HCT116 (cell line): Measurements from ENCODE around the gene FSIP1.

Experiments
- ELF1 ChIP-seq: IDR thresholded peaks from 2 replicates; pipeline ENCODE4 v1.6.1; 2012; ENCODE audit warnings: low read depth, borderline replicate concordance
- FOSL1 ChIP-seq: IDR thresholded peaks from 2 replicates; pipeline ENCODE4 v1.6.1; 2012; ENCODE audit warnings: low read depth
- JUND ChIP-seq: IDR thresholded peaks from 2 replicates; pipeline ENCODE4 v1.6.1; 2012
- POLR2A ChIP-seq: IDR thresholded peaks from 2 replicates; pipeline ENCODE4 v1.7.0; 2011; ENCODE audit warnings: borderline replicate concordance; ENCODE audit not compliant: insufficient read depth, insufficient read length; ENCODE audit errors: extremely low read depth
- ZNF274 ChIP-seq: fragments of 200-500 bp; sonication (Bioruptor generic); IDR thresholded peaks from 2 replicates; pipeline ENCODE4 v1.6.1; 2014; ENCODE audit warnings: mild to moderate bottlenecking, low read depth, low read length, inconsistent platforms
- TF ChIP-seq, protein P1 (sequence below): IDR thresholded peaks from 2 replicates; pipeline ENCODE4 v1.6.1; 2011; ENCODE audit warnings: mild to moderate bottlenecking, low read length, moderate library complexity; ENCODE audit not compliant: insufficient replicate concordance; ENCODE audit errors: extremely low read depth
- TF ChIP-seq, protein P2 (sequence below), 3 experiments: fragments of 200-600 bp in 1 of 3; sonication (generic) in 1 of 3; IDR thresholded peaks in 2 of 3; conservative IDR thresholded peaks in 1 of 3; 2 replicates each; pipeline ENCODE4 v1.5.1; 2012 to 2017; ENCODE audit warnings: low read depth in 2 of 3, low read length in 2 of 3, antibody characterized with exemption in 1 of 3, borderline replicate concordance in 1 of 3, control low read depth in 1 of 3, mild to moderate bottlenecking in 1 of 3, mixed read lengths in 1 of 3, mixed run types in 1 of 3, moderate library complexity in 1 of 3; ENCODE audit not compliant: insufficient read depth in 1 of 3
- TF ChIP-seq, protein P3 (sequence below): IDR thresholded peaks from 2 replicates; pipeline ENCODE4 v1.6.1; 2012; ENCODE audit warnings: low read depth

DNA sequence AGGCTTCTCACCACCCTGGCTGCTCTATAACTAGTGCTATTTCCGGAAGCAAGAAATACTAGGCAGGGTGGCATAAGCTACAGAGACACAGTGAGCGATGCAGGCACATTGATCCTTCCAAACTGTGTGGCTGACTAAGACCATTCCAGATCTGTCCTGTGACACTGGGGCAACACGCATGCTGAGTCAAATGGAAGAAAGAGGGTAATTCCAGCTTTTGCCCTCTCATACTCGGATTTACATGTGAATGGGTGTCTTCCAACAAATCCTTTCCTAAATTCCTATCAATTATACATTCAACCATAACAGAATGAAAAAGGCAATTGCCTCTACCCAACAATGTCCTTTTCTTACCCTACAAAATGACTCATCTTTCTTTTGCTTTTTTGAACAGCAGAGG is 5.1 kb downstream of the FSIP1 start:
- TF ChIP-seq JUND (no peak), POLR2A (no peak), ZNF274 (no peak), ELF1 (no peak), FOSL1 (no peak)
- TF ChIP-seq, protein P1, sequence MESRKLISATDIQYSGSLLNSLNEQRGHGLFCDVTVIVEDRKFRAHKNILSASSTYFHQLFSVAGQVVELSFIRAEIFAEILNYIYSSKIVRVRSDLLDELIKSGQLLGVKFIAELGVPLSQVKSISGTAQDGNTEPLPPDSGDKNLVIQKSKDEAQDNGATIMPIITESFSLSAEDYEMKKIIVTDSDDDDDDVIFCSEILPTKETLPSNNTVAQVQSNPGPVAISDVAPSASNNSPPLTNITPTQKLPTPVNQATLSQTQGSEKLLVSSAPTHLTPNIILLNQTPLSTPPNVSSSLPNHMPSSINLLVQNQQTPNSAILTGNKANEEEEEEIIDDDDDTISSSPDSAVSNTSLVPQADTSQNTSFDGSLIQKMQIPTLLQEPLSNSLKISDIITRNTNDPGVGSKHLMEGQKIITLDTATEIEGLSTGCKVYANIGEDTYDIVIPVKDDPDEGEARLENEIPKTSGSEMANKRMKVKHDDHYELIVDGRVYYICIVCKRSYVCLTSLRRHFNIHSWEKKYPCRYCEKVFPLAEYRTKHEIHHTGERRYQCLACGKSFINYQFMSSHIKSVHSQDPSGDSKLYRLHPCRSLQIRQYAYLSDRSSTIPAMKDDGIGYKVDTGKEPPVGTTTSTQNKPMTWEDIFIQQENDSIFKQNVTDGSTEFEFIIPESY: no peak
- TF ChIP-seq, protein P2, sequence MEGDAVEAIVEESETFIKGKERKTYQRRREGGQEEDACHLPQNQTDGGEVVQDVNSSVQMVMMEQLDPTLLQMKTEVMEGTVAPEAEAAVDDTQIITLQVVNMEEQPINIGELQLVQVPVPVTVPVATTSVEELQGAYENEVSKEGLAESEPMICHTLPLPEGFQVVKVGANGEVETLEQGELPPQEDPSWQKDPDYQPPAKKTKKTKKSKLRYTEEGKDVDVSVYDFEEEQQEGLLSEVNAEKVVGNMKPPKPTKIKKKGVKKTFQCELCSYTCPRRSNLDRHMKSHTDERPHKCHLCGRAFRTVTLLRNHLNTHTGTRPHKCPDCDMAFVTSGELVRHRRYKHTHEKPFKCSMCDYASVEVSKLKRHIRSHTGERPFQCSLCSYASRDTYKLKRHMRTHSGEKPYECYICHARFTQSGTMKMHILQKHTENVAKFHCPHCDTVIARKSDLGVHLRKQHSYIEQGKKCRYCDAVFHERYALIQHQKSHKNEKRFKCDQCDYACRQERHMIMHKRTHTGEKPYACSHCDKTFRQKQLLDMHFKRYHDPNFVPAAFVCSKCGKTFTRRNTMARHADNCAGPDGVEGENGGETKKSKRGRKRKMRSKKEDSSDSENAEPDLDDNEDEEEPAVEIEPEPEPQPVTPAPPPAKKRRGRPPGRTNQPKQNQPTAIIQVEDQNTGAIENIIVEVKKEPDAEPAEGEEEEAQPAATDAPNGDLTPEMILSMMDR (IDR thresholded peaks at IDR 0.05 in 2 of 3, conservative IDR thresholded peaks at IDR 0.05 in 1 of 3; ENCODE audit: borderline replicate concordance in 1 of 3, insufficient read depth in 1 of 3, low read depth in 2 of 3, low read length in 2 of 3): no peak
- TF ChIP-seq, protein P3, sequence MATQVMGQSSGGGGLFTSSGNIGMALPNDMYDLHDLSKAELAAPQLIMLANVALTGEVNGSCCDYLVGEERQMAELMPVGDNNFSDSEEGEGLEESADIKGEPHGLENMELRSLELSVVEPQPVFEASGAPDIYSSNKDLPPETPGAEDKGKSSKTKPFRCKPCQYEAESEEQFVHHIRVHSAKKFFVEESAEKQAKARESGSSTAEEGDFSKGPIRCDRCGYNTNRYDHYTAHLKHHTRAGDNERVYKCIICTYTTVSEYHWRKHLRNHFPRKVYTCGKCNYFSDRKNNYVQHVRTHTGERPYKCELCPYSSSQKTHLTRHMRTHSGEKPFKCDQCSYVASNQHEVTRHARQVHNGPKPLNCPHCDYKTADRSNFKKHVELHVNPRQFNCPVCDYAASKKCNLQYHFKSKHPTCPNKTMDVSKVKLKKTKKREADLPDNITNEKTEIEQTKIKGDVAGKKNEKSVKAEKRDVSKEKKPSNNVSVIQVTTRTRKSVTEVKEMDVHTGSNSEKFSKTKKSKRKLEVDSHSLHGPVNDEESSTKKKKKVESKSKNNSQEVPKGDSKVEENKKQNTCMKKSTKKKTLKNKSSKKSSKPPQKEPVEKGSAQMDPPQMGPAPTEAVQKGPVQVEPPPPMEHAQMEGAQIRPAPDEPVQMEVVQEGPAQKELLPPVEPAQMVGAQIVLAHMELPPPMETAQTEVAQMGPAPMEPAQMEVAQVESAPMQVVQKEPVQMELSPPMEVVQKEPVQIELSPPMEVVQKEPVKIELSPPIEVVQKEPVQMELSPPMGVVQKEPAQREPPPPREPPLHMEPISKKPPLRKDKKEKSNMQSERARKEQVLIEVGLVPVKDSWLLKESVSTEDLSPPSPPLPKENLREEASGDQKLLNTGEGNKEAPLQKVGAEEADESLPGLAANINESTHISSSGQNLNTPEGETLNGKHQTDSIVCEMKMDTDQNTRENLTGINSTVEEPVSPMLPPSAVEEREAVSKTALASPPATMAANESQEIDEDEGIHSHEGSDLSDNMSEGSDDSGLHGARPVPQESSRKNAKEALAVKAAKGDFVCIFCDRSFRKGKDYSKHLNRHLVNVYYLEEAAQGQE: no peak
